Activated CD8-positive, alpha-beta memory T cell treated with anti-CD3 and anti-CD28 coated beads, Interleukin-2, amount 50 U/mL, for 24 hours (primary cell): ENCODE measurements around the gene DBNDD1.

Experiments
- DNase-seq: peaks from one replicate; pipeline ENCODE4 v3.0.0-alpha.2; 2020; ENCODE audit errors: extremely low read depth

The DBNDD1 gene

GRCh38 chr16:89962754-89963498 lies 56.3 kb downstream of the DBNDD1 start:
- no peak for DNase-seq

DNA sequence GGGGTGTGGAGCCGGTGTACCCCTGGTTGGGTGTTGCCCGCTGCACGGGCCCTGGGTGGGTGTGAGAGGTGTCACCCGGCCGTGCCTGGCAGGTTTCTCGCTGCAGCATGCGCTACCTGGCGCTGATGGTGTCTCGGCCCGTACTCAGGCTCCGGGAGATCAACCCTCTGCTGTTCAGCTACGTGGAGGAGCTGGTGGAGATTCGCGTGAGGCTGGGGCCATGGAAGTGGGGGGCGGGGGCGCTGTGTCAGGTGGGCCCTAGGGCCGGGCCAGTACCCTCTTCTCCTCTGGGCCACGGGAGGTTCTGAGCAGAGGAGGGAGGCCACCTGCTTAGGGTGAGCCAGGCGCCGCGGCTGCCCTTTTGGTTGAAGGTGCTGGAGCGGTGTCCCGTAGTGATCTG lies 57.3 kb downstream of the DBNDD1 start:
- no peak for DNase-seq

GRCh38 chr16:89960966-89961365 lies 58.3 kb downstream of the DBNDD1 start:
- DNase-seq = no peak

DNA sequence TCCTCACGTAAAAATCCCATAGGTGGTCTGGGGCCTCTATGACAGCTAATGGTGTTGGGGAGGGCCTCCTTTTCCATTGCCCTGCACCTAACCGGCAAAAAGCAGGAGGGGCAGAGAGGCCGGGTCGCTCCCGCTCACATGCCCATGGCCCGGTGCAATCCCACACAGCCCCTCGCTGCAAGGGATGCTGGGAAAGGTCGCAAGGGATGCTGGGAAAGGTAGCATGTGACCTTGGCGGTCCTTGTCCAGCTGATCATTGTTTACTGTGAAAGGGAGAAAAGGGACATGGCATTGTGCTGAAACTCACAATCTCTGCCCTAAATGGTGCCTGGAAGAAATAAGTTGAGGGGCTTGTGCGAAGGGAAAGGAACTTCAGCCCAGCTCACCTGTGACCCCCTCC lies 60.7 kb downstream of the DBNDD1 start:
- no peak for DNase-seq

DNA sequence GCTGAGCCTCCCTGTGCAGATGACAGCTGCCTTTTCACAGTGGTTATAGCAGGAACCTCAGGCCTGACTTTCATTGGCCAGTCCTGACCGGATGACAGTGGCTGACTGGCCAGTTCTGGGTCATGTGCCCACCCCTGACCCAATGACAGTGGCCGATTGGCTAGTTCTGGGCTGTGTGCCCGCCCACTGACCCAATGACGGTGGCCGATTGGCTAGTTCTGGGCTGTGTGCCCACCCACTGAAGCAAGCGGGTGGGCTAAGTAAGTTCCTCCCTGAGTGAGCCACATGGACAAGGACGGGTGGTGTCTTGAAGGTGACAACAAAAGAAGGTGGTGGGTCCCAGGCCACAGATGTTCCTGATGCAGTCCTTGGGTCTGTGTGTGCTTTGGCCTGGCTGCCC lies 61.2 kb downstream of the DBNDD1 start:
- no peak for DNase-seq

GRCh38 chr16:89957216-89957785 lies 62.0 kb downstream of the DBNDD1 start:
- DNase-seq = no peak

DNA sequence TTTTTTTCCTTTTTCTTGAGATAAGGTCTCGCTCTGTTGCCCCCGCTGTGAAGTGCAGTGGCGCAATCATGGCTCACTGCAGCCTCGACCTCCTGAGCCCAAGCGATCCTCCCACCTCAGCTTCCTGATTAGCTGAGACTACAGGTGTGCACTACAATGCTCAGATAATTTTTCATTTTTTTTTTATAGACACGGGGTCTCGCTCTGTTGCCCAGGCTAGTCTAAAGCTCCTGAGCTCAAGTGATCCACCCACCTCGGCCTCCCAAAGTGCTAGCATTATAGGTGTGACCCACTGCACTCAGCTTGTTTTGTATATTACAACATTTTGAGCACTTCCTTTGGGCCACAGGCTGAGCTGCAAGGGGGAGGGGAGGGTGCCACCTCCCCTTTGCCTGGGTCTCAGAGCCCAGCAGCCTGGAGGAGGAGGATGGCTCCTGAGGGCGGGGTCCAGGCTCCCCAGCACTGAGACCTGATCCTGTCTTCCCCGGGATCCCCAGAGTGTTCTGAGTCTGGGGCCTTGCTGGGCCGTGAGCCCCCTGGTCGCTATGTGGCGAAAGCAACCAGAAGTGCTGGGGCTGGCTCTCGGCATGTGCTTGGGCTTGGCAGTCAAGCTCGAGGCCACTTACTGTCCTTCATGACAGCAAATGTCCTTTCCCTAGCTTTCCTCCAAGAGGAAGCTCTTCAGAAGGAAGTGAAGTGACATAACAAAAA lies 62.6 kb downstream of the DBNDD1 start:
- DNase-seq = no peak

GRCh38 chr16:89955001-89955685 lies 64.1 kb downstream of the DBNDD1 start:
- no peak for DNase-seq
